K562 (cell line): ENCODE measurements around the gene GGTLC1.

ENCODE experiments used
- CTCF ChIP-seq, 3 experiments: IDR thresholded peaks in 2 of 3; conservative IDR thresholded peaks in 1 of 3; 2 replicates each; pipeline ENCODE4 v1.5.1; 2011 to 2012; ENCODE audit warnings: low read length in 3 of 3, mild to moderate bottlenecking in 3 of 3, control low read depth in 2 of 3, improper control_type of control experiment in 1 of 3, inconsistent platforms in 1 of 3, low read depth in 1 of 3, mixed read lengths in 1 of 3, moderate library complexity in 1 of 3; ENCODE audit not compliant: insufficient read depth in 2 of 3
- EZH2 ChIP-seq: IDR thresholded peaks from 2 replicates; pipeline ENCODE4 v1.6.1; 2012; ENCODE audit warnings: low read depth, mild to moderate bottlenecking, inconsistent platforms, low read length, borderline replicate concordance
- GTF2F1 ChIP-seq: IDR thresholded peaks from 2 replicates; pipeline ENCODE4 v1.6.1; 2011; ENCODE audit warnings: low read depth, low read length, improper control_type of control experiment
- MEIS2 ChIP-seq: fragments of 450-650 bp; IDR thresholded peaks from 2 replicates; pipeline ENCODE4 v1.6.1; 2014; ENCODE audit warnings: mild to moderate bottlenecking; ENCODE audit not compliant: partially characterized antibody
- NR2F6 ChIP-seq: fragments of 450-650 bp; formaldehyde crosslinking; IDR thresholded peaks from 2 replicates; pipeline ENCODE4 v1.4.0; 2020; ENCODE audit warnings: mild to moderate bottlenecking
- PBX2 ChIP-seq, 2 experiments: IDR thresholded peaks in 1 of 2; conservative IDR thresholded peaks in 1 of 2; 2 replicates each; pipeline ENCODE4 v1.6.1; 2016; ENCODE audit warnings: low read depth in 2 of 2, mild to moderate bottlenecking in 1 of 2, missing compliant biosample characterization in 1 of 2, missing genetic modification characterization in 1 of 2, moderate library complexity in 1 of 2
- POLR2AphosphoS5 ChIP-seq: IDR thresholded peaks from 2 replicates; pipeline ENCODE4 v1.6.1; 2011; ENCODE audit warnings: mild to moderate bottlenecking, low read depth, low read length, moderate library complexity; ENCODE audit not compliant: control insufficient read depth, insufficient read depth

- TF ChIP-seq EZH2 (no peak), MEIS2 (no peak), CTCF (IDR thresholded peaks at IDR 0.05 in 2 of 3, conservative IDR thresholded peaks at IDR 0.05 in 1 of 3; ENCODE audit: insufficient read depth in 2 of 3, low read depth in 1 of 3, low read length in 3 of 3) (no peak), NR2F6 (CRISPR knock-in tag) (no peak), GTF2F1 (no peak), POLR2AphosphoS5 (no peak), PBX2 (CRISPR knock-in tag; IDR thresholded peaks at IDR 0.05; ENCODE audit: low read depth) (no peak), PBX2 (tag; conservative IDR thresholded peaks at IDR 0.05; ENCODE audit: low read depth) (no peak)
Measured at GRCh38 chr20:24018796-24019195, 30.2 kb upstream of the GGTLC1 start.
